Epithelial cell of proximal tubule (primary cell): ENCODE data around the gene PVR. TPM values are rescaled to one million over a fixed set of nuclear protein-coding genes. Genes with fewer than 3 reads are reported as not detected.
"Not testable (repeated sequence)": the region's sequence is repeated elsewhere in the genome, so short reads cannot be mapped to it uniquely, and the experiment has no call there.

Source experiments
- DNase-seq: peaks from one replicate; pipeline ENCODE4 v3.0.0-alpha.2; 2011; ENCODE audit warnings: low read depth
- H3K4me3 ChIP-seq: 2 replicates; pipeline ENCODE4 v1.5.1; 2011; ENCODE audit warnings: low read depth, mild to moderate bottlenecking, low read length
- CTCF ChIP-seq: conservative IDR thresholded peaks from 2 replicates; pipeline ENCODE4 v1.5.1; 2012; ENCODE audit warnings: low read depth, mild to moderate bottlenecking, low read length
- total RNA-seq: library from RNA; depleted of rRNA; stranded (reverse); fragments of >200 nt; gene quantifications from 2 replicates; pipeline ENCODE4 v1.2.3, GENCODE V29; 2015

The PVR gene
- total RNA-seq, 1 donor from 2014 or later: 116 TPM

GRCh38 chr19:44703336-44704078, 59.8 kb downstream of the PVR start:
- no peak for DNase-seq
- no peak overlapping the region for H3K4me3 ChIP-seq
- TF ChIP-seq CTCF: no peak

- TF ChIP-seq CTCF: no peak
- H3K4me3 ChIP-seq: no peak overlapping the region
- no peak for DNase-seq
Measured at GRCh38 chr19:44704982-44705381, 61.3 kb downstream of the PVR start.

GRCh38 chr19:44705502-44706010, 61.8 kb downstream of the PVR start:
- no peak for TF ChIP-seq CTCF
- H3K4me3 ChIP-seq: no peak overlapping the region
- no peak for DNase-seq

- TF ChIP-seq CTCF: no peak
- no peak for DNase-seq
- H3K4me3 ChIP-seq: no peak overlapping the region
Measured at GRCh38 chr19:44706506-44707236, 63.0 kb downstream of the PVR start.

- no peak overlapping the region for H3K4me3 ChIP-seq
- no peak for TF ChIP-seq CTCF
- DNase-seq: no peak
Measured at GRCh38 chr19:44707794-44708193, 64.1 kb downstream of the PVR start.

- no peak for TF ChIP-seq CTCF
Measured at GRCh38 chr19:44708940-44709339, 65.2 kb downstream of the PVR start.

GRCh38 chr19:44709434-44710266, 65.9 kb downstream of the PVR start:
- H3K4me3 ChIP-seq, DNase-seq: not testable (repeated sequence)

More at GRCh38 chr19:44708940-44709339, 65.2 kb downstream of the PVR start:
- H3K4me3 ChIP-seq: no peak overlapping the region
- DNase-seq: no peak
